Thyroid gland (tissue), 4 donors: Measurements from ENCODE around the gene ZDHHC3. TPM values are rescaled to one million over a fixed set of nuclear protein-coding genes. Genes with fewer than 3 reads are reported as not detected.

Experiments
- DNase-seq, 2 donors: peaks; one replicate each; pipeline ENCODE4 v3.0.0-alpha.2; 2019
- H3K27ac ChIP-seq, 3 donors: fragments of 200-600 bp; sonication (generic); 1 replicate in 2 of 3; 2 replicates in 1 of 3; pipeline ENCODE4 v1.5.1; 2016 to 2019; ENCODE audit warnings: mild to moderate bottlenecking in 1 of 3, moderate library complexity in 1 of 3
- H3K27me3 ChIP-seq: fragments of 200-600 bp; sonication (generic); one replicate; pipeline ENCODE4 v1.5.1; 2019
- H3K36me3 ChIP-seq, 2 donors: fragments of 200-600 bp; sonication (generic); one replicate each; pipeline ENCODE4 v1.5.1; 2016 to 2019
- H3K4me1 ChIP-seq, 2 donors: fragments of 200-600 bp; sonication (generic); one replicate each; pipeline ENCODE4 v1.5.1; 2017 to 2019
- H3K4me3 ChIP-seq, 3 donors: fragments of 200-600 bp; sonication (generic); replicated peaks in 1 of 3; 1 replicate in 2 of 3; 2 replicates in 1 of 3; pipeline ENCODE4 v1.5.1; 2016; ENCODE audit warnings: mild to moderate bottlenecking in 1 of 3
- H3K9me3 ChIP-seq: fragments of 200-600 bp; sonication (generic); one replicate; pipeline ENCODE4 v1.5.1; 2017
- POLR2A ChIP-seq, 2 donors: fragments of 450-650 bp; IDR thresholded peaks; one replicate each; pipeline ENCODE4 v1.6.1; 2017; ENCODE audit warnings: antibody characterized with exemption in 2 of 2, mild to moderate bottlenecking in 2 of 2, moderate library complexity in 1 of 2
- WGBS, 2 donors: methylation state at CpG; one replicate each; pipeline ENCODE4 v1.1.5; 2017; 5-methylcytosine and 5-hydroxymethylcytosine counted together
- intact Hi-C: fragments of 100-400 bp; cut with DNase I; formaldehyde crosslinking; loops from one replicate; pipeline ENCODE4 v1.15.1; 2023
- total RNA-seq, 4 donors: library from RNA; depleted of rRNA; stranded (reverse); fragments of >200 nt; gene quantifications; one replicate each; pipeline ENCODE4 v1.2.3, GENCODE V29; 2016
- TF ChIP-seq, protein P1 (sequence below), 6 experiments: fragments of 200-600 bp in 3 of 6; fragments of 450-650 bp in 3 of 6; sonication (generic) in 3 of 6; IDR thresholded peaks; one replicate each; pipeline ENCODE4 v1.5.1; 2016 to 2019; ENCODE audit warnings: antibody characterized with exemption in 6 of 6, mild to moderate bottlenecking in 2 of 6, inconsistent platforms in 1 of 6, moderate library complexity in 1 of 6

ZDHHC3 gene
- total RNA-seq, 4 donors from 2014 or later = 46.0 to 94.3 (median 76.0) TPM

- no peaks in the 10 kb centered on the region for H3K9me3 ChIP-seq
- H3K36me3 ChIP-seq = no peaks in the 10 kb centered on the region
- H3K4me1 ChIP-seq = no peaks in the 10 kb centered on the region
- no peaks in the 10 kb centered on the region for H3K27me3 ChIP-seq
- TF ChIP-seq, protein P1, sequence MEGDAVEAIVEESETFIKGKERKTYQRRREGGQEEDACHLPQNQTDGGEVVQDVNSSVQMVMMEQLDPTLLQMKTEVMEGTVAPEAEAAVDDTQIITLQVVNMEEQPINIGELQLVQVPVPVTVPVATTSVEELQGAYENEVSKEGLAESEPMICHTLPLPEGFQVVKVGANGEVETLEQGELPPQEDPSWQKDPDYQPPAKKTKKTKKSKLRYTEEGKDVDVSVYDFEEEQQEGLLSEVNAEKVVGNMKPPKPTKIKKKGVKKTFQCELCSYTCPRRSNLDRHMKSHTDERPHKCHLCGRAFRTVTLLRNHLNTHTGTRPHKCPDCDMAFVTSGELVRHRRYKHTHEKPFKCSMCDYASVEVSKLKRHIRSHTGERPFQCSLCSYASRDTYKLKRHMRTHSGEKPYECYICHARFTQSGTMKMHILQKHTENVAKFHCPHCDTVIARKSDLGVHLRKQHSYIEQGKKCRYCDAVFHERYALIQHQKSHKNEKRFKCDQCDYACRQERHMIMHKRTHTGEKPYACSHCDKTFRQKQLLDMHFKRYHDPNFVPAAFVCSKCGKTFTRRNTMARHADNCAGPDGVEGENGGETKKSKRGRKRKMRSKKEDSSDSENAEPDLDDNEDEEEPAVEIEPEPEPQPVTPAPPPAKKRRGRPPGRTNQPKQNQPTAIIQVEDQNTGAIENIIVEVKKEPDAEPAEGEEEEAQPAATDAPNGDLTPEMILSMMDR (IDR thresholded peaks at IDR 0.05) = no peak
- TF ChIP-seq POLR2A (IDR thresholded peaks at IDR 0.05) = no peak
- intact Hi-C loops = no loop called here
- no peak overlapping the region for H3K4me3 ChIP-seq
- no peak overlapping the region for H3K27ac ChIP-seq
- DNase-seq = no peak
- WGBS, 2 donors = 68 to 69% methylated on average over 4 of the region's 4 CpGs
These were observed 73.3 kb downstream of the ZDHHC3 start for GRCh38 chr3:44902628-44903027.

- Histone ChIP-seq H3K4me1 (no peaks in the 10 kb centered on the region), H3K9me3 (no peaks in the 10 kb centered on the region), H3K27ac (no peak overlapping the region), H3K36me3 (no peaks in the 10 kb centered on the region), H3K4me3 (no peak overlapping the region), H3K27me3 (no peaks in the 10 kb centered on the region)
- intact Hi-C loops = no loop called here
- no peak for DNase-seq
- WGBS, 2 donors = 42 to 60% methylated on average over 13 of the region's 13 CpGs
- no peak for TF ChIP-seq POLR2A (IDR thresholded peaks at IDR 0.05)
- TF ChIP-seq, protein P1 (IDR thresholded peaks at IDR 0.05) = no peak
These were observed 76.1 kb downstream of the ZDHHC3 start for GRCh38 chr3:44899683-44900367.

DNA sequence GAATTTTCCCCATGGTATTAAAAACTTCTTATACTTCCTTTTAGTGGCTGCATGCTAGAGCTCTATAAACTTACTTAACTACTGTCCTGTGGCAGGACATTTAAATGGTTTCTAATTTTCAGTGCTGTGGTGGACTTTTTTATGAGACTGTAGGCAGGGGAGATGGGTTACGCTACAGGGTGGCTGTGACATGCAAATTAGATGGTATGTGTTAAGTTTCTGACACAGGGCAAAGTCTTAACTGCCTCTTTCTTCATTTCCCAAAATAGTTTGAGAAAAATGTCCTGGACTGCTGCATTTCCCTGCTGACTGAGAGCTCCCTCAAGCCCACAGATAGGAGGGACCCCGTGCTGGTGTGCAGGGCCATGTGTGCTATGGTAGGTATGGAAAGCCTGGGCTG, 79.5 kb downstream of the ZDHHC3 start:
- Histone ChIP-seq H3K9me3 (no peaks in the 10 kb centered on the region), H3K36me3 (no peaks in the 10 kb centered on the region), H3K4me1 (no peaks in the 10 kb centered on the region), H3K4me3 (no peak overlapping the region), H3K27ac (no peak overlapping the region), H3K27me3 (no peaks in the 10 kb centered on the region)
- intact Hi-C loops = no loop called here
- no peak for TF ChIP-seq POLR2A (IDR thresholded peaks at IDR 0.05)
- TF ChIP-seq, protein P1 (IDR thresholded peaks at IDR 0.05) = no peak
- 85 to 94% methylated on average over 2 of the region's 2 CpGs for WGBS, 2 donors
- DNase-seq = no peak

- Histone ChIP-seq H3K36me3 (no peaks in the 10 kb centered on the region), H3K9me3 (no peaks in the 10 kb centered on the region), H3K4me3 (no peak overlapping the region), H3K4me1 (no peaks in the 10 kb centered on the region), H3K27me3 (no peaks in the 10 kb centered on the region), H3K27ac (no peak overlapping the region)
- intact Hi-C loops = no loop called here
- WGBS, 2 donors = 40 to 46% methylated on average over 4 to 5 of the region's 5 CpGs
- DNase-seq = no peak
- TF ChIP-seq, protein P1 (IDR thresholded peaks at IDR 0.05) = no peak
- no peak for TF ChIP-seq POLR2A (IDR thresholded peaks at IDR 0.05)
These were observed 81.5 kb downstream of the ZDHHC3 start for GRCh38 chr3:44894485-44894884.

- intact Hi-C loops = no loop called here
- no peaks in the 10 kb centered on the region for H3K9me3 ChIP-seq
- no peak overlapping the region for H3K4me3 ChIP-seq
- WGBS, 2 donors = 73 to 75% methylated on average over 2 of the region's 2 CpGs
- no peaks in the 10 kb centered on the region for H3K4me1 ChIP-seq
- H3K27me3 ChIP-seq = no peaks in the 10 kb centered on the region
- H3K27ac ChIP-seq = no peak overlapping the region
- TF ChIP-seq POLR2A (IDR thresholded peaks at IDR 0.05) = no peak
- TF ChIP-seq, protein P1 (IDR thresholded peaks at IDR 0.05) = no peak
- no peak for DNase-seq
- H3K36me3 ChIP-seq = no peaks in the 10 kb centered on the region
These were observed 82.9 kb downstream of the ZDHHC3 start for GRCh38 chr3:44893097-44893496.
